K562 (cell line): ENCODE data around the gene MGRN1.

Experiments used
- ZNF830 ChIP-seq: fragments of 250-450 bp; sonication (Bioruptor Pico); IDR thresholded peaks from 2 replicates; pipeline ENCODE4 v1.5.0; 2021; ENCODE audit warnings: mild to moderate bottlenecking
- TF ChIP-seq, protein P1 (sequence below), 3 experiments: IDR thresholded peaks in 2 of 3; conservative IDR thresholded peaks in 1 of 3; 2 replicates each; pipeline ENCODE4 v1.5.1; 2011 to 2012; ENCODE audit warnings: low read length in 3 of 3, mild to moderate bottlenecking in 3 of 3, control low read depth in 2 of 3, improper control_type of control experiment in 1 of 3, inconsistent platforms in 1 of 3, low read depth in 1 of 3, mixed read lengths in 1 of 3, moderate library complexity in 1 of 3; ENCODE audit not compliant: insufficient read depth in 2 of 3

- TF ChIP-seq, protein P1, sequence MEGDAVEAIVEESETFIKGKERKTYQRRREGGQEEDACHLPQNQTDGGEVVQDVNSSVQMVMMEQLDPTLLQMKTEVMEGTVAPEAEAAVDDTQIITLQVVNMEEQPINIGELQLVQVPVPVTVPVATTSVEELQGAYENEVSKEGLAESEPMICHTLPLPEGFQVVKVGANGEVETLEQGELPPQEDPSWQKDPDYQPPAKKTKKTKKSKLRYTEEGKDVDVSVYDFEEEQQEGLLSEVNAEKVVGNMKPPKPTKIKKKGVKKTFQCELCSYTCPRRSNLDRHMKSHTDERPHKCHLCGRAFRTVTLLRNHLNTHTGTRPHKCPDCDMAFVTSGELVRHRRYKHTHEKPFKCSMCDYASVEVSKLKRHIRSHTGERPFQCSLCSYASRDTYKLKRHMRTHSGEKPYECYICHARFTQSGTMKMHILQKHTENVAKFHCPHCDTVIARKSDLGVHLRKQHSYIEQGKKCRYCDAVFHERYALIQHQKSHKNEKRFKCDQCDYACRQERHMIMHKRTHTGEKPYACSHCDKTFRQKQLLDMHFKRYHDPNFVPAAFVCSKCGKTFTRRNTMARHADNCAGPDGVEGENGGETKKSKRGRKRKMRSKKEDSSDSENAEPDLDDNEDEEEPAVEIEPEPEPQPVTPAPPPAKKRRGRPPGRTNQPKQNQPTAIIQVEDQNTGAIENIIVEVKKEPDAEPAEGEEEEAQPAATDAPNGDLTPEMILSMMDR (IDR thresholded peaks at IDR 0.05 in 2 of 3, conservative IDR thresholded peaks at IDR 0.05 in 1 of 3; ENCODE audit: insufficient read depth in 2 of 3, low read depth in 1 of 3, low read length in 3 of 3): no peak
- TF ChIP-seq ZNF830 (CRISPR knock-in tag): no peak
Observed at GRCh38 chr16:4713663-4714501, 89.3 kb downstream of the MGRN1 start.
